HL-60 (cell line): ENCODE data around the gene FGF14.

Experiments
- GABPA ChIP-seq: IDR thresholded peaks from 2 replicates; pipeline ENCODE4 v1.6.1; 2012; ENCODE audit warnings: low read depth
- POLR2AphosphoS5 ChIP-seq: IDR thresholded peaks from 2 replicates; pipeline ENCODE4 v1.6.1; 2012; ENCODE audit warnings: low read depth
- TF ChIP-seq, protein P1 (sequence below): IDR thresholded peaks from one replicate; pipeline ENCODE4 v1.5.1; 2011; ENCODE audit warnings: low read length, control low read depth, inconsistent platforms; ENCODE audit not compliant: insufficient read depth
- TF ChIP-seq, protein P2 (sequence below): IDR thresholded peaks from 2 replicates; pipeline ENCODE4 v1.6.1; 2012; ENCODE audit warnings: low read depth; ENCODE audit not compliant: insufficient replicate concordance

DNA sequence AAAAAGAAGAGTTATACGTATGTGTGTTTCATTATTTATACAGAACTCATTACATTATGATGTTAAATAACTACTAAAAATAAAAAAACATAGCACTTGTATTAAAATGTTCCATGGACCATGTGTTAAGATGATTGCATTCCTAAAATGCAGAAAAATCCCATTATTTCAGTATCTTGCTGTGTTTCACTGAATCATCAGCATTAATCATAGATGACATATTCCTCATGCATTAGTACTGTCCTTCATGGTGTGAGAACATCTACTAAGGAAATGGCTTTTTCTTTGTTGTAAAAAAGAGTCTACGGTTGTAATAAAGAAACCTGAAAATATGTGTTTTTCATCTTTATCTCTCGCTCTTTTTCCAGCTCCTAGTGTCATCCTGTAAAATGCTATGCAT, 416.5 kb downstream of the FGF14 start:
- TF ChIP-seq, protein P1, sequence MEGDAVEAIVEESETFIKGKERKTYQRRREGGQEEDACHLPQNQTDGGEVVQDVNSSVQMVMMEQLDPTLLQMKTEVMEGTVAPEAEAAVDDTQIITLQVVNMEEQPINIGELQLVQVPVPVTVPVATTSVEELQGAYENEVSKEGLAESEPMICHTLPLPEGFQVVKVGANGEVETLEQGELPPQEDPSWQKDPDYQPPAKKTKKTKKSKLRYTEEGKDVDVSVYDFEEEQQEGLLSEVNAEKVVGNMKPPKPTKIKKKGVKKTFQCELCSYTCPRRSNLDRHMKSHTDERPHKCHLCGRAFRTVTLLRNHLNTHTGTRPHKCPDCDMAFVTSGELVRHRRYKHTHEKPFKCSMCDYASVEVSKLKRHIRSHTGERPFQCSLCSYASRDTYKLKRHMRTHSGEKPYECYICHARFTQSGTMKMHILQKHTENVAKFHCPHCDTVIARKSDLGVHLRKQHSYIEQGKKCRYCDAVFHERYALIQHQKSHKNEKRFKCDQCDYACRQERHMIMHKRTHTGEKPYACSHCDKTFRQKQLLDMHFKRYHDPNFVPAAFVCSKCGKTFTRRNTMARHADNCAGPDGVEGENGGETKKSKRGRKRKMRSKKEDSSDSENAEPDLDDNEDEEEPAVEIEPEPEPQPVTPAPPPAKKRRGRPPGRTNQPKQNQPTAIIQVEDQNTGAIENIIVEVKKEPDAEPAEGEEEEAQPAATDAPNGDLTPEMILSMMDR: no peak
- TF ChIP-seq POLR2AphosphoS5 (no peak), GABPA (no peak)
- TF ChIP-seq, protein P2, sequence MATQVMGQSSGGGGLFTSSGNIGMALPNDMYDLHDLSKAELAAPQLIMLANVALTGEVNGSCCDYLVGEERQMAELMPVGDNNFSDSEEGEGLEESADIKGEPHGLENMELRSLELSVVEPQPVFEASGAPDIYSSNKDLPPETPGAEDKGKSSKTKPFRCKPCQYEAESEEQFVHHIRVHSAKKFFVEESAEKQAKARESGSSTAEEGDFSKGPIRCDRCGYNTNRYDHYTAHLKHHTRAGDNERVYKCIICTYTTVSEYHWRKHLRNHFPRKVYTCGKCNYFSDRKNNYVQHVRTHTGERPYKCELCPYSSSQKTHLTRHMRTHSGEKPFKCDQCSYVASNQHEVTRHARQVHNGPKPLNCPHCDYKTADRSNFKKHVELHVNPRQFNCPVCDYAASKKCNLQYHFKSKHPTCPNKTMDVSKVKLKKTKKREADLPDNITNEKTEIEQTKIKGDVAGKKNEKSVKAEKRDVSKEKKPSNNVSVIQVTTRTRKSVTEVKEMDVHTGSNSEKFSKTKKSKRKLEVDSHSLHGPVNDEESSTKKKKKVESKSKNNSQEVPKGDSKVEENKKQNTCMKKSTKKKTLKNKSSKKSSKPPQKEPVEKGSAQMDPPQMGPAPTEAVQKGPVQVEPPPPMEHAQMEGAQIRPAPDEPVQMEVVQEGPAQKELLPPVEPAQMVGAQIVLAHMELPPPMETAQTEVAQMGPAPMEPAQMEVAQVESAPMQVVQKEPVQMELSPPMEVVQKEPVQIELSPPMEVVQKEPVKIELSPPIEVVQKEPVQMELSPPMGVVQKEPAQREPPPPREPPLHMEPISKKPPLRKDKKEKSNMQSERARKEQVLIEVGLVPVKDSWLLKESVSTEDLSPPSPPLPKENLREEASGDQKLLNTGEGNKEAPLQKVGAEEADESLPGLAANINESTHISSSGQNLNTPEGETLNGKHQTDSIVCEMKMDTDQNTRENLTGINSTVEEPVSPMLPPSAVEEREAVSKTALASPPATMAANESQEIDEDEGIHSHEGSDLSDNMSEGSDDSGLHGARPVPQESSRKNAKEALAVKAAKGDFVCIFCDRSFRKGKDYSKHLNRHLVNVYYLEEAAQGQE: no peak
